ENCODE results near the gene ABCB1. TPM values are rescaled to one million over a fixed set of nuclear protein-coding genes. Genes with fewer than 3 reads are reported as not detected.

ABCB1 gene
- total and polyA plus RNA-seq, 2 of the 13 experiments (the other 11 are each of a cell fraction or from before 2014, with no cell fraction given), result 42.8 to 52.6 TPM

DNA sequence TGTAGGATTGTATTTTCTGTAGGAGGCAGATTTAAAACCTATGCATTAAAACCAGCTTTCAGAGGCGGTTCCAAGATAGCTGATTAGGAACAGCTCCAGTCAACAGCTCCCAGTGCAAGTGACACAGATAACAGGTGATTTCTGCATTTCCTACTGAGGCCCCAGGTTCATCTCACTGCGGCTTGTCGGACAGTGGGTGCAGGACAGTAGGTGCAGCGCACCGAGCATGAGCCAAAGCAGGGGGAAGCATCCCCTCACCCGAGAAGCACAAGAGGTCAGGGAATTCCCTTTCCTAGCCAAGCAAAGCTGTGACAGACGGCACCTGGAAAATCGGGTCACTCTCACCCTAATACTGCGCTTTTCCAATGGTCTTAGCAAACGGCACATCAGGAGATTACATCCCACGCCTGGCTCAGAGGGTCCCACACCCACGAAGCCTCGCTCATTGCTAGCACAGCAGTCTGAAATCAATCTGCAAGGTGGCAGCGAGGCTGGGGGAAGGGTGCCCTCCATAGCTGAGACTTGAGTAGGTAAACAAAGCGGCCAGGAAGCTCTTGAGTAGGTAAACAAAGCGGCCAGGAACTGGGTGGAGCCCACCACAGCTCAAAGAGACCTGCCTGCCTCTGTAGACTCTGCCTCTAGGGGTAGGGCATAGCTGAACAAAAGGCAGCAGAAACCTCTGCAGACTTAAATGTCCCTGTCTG is 135.7 kb downstream of the ABCB1 start (continued):
- TF ChIP-seq MED1 (CRISPR knock-in tag; IDR thresholded peaks at IDR 0.05), result peak; percentile 86
- TF ChIP-seq, protein P1, sequence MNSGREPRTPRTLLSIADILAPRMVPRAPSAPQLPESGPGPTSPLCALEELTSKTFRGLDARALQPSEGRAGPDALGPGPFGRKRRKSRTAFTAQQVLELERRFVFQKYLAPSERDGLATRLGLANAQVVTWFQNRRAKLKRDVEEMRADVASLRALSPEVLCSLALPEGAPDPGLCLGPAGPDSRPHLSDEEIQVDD (CRISPR knock-in tag; IDR thresholded peaks at IDR 0.05; ENCODE audit: borderline replicate concordance), result 0 out of 2 replicates have a peak, but pooled peaks have one; percentile 62
- TF ChIP-seq RBM22 (optimal IDR thresholded peaks at IDR 0.05; ENCODE audit: low read length), result peak; percentile 57
- TF ChIP-seq, protein P2, sequence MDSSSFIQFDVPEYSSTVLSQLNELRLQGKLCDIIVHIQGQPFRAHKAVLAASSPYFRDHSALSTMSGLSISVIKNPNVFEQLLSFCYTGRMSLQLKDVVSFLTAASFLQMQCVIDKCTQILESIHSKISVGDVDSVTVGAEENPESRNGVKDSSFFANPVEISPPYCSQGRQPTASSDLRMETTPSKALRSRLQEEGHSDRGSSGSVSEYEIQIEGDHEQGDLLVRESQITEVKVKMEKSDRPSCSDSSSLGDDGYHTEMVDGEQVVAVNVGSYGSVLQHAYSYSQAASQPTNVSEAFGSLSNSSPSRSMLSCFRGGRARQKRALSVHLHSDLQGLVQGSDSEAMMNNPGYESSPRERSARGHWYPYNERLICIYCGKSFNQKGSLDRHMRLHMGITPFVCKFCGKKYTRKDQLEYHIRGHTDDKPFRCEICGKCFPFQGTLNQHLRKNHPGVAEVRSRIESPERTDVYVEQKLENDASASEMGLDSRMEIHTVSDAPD (CRISPR knock-in tag; IDR thresholded peaks at IDR 0.05), result peak; percentile 83
- peak; percentile 40; the same call in 1 of the 2 replicates for TF ChIP-seq HOXD1 (CRISPR knock-in tag; IDR thresholded peaks at IDR 0.05)
- peak; percentile 80; the same call in 1 of the 2 replicates for TF ChIP-seq ZNF747 (CRISPR knock-in tag; IDR thresholded peaks at IDR 0.05; ENCODE audit: borderline replicate concordance)
- TF ChIP-seq ELF4 (CRISPR knock-in tag; IDR thresholded peaks at IDR 0.05; ENCODE audit: borderline replicate concordance), result peak; percentile 39; the same call in 1 of the 2 replicates
- peak; percentile 99 for TF ChIP-seq SP5 (CRISPR knock-in tag; IDR thresholded peaks at IDR 0.05; ENCODE audit: borderline replicate concordance, low read depth)
- TF ChIP-seq, protein P3, sequence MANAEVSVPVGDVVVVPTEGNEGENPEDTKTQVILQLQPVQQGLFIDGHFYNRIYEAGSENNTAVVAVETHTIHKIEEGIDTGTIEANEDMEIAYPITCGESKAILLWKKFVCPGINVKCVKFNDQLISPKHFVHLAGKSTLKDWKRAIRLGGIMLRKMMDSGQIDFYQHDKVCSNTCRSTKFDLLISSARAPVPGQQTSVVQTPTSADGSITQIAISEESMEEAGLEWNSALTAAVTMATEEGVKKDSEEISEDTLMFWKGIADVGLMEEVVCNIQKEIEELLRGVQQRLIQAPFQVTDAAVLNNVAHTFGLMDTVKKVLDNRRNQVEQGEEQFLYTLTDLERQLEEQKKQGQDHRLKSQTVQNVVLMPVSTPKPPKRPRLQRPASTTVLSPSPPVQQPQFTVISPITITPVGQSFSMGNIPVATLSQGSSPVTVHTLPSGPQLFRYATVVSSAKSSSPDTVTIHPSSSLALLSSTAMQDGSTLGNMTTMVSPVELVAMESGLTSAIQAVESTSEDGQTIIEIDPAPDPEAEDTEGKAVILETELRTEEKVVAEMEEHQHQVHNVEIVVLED (CRISPR knock-in tag; IDR thresholded peaks at IDR 0.05; ENCODE audit: borderline replicate concordance), result peak; percentile 60; the same call in 1 of the 2 replicates
- peak; percentile 80; the same call in 1 of the 2 replicates for TF ChIP-seq KDM3A (CRISPR knock-in tag; IDR thresholded peaks at IDR 0.05; ENCODE audit: low read depth)
- TF ChIP-seq, protein P4, sequence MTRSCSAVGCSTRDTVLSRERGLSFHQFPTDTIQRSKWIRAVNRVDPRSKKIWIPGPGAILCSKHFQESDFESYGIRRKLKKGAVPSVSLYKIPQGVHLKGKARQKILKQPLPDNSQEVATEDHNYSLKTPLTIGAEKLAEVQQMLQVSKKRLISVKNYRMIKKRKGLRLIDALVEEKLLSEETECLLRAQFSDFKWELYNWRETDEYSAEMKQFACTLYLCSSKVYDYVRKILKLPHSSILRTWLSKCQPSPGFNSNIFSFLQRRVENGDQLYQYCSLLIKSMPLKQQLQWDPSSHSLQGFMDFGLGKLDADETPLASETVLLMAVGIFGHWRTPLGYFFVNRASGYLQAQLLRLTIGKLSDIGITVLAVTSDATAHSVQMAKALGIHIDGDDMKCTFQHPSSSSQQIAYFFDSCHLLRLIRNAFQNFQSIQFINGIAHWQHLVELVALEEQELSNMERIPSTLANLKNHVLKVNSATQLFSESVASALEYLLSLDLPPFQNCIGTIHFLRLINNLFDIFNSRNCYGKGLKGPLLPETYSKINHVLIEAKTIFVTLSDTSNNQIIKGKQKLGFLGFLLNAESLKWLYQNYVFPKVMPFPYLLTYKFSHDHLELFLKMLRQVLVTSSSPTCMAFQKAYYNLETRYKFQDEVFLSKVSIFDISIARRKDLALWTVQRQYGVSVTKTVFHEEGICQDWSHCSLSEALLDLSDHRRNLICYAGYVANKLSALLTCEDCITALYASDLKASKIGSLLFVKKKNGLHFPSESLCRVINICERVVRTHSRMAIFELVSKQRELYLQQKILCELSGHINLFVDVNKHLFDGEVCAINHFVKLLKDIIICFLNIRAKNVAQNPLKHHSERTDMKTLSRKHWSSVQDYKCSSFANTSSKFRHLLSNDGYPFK (CRISPR knock-in tag; IDR thresholded peaks at IDR 0.05; ENCODE audit: borderline replicate concordance), result peak; percentile 87
- 0 out of 2 replicates have a peak, but pooled peaks have one; percentile 48 for TF ChIP-seq DNMT3B (CRISPR knock-in tag; conservative IDR thresholded peaks at IDR 0.05)
- peak; percentile 93 for TF ChIP-seq FOXJ3 (CRISPR knock-in tag; IDR thresholded peaks at IDR 0.05; ENCODE audit: borderline replicate concordance)
- TF ChIP-seq, protein P5, sequence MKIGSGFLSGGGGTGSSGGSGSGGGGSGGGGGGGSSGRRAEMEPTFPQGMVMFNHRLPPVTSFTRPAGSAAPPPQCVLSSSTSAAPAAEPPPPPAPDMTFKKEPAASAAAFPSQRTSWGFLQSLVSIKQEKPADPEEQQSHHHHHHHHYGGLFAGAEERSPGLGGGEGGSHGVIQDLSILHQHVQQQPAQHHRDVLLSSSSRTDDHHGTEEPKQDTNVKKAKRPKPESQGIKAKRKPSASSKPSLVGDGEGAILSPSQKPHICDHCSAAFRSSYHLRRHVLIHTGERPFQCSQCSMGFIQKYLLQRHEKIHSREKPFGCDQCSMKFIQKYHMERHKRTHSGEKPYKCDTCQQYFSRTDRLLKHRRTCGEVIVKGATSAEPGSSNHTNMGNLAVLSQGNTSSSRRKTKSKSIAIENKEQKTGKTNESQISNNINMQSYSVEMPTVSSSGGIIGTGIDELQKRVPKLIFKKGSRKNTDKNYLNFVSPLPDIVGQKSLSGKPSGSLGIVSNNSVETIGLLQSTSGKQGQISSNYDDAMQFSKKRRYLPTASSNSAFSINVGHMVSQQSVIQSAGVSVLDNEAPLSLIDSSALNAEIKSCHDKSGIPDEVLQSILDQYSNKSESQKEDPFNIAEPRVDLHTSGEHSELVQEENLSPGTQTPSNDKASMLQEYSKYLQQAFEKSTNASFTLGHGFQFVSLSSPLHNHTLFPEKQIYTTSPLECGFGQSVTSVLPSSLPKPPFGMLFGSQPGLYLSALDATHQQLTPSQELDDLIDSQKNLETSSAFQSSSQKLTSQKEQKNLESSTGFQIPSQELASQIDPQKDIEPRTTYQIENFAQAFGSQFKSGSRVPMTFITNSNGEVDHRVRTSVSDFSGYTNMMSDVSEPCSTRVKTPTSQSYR (CRISPR knock-in tag; IDR thresholded peaks at IDR 0.05; ENCODE audit: borderline replicate concordance), result peak; percentile 96
- TF ChIP-seq, protein P6, sequence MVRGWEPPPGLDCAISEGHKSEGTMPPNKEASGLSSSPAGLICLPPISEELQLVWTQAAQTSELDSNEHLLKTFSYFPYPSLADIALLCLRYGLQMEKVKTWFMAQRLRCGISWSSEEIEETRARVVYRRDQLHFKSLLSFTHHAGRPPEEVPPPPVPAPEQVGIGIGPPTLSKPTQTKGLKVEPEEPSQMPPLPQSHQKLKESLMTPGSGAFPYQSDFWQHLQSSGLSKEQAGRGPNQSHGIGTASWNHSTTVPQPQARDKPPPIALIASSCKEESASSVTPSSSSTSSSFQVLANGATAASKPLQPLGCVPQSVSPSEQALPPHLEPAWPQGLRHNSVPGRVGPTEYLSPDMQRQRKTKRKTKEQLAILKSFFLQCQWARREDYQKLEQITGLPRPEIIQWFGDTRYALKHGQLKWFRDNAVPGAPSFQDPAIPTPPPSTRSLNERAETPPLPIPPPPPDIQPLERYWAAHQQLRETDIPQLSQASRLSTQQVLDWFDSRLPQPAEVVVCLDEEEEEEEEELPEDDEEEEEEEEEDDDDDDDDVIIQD (CRISPR knock-in tag; IDR thresholded peaks at IDR 0.05; ENCODE audit: low read depth), result peak; percentile 70; the same call in 1 of the 2 replicates
- TF ChIP-seq DMAP1 (CRISPR knock-in tag; IDR thresholded peaks at IDR 0.05), result peak; percentile 85
- 0 out of 2 replicates have a peak, but pooled peaks have one; percentile 40 for TF ChIP-seq ZNF274 (CRISPR knock-in tag; IDR thresholded peaks at IDR 0.05)
